ENCODE measurements around the gene FOXP1.

The FOXP1 gene

GRCh38 chr3:71503525-71504249, 79.8 kb downstream of the FOXP1 start:
- no peak for DNase-seq

- DNase-seq: no peak
These were observed 81.4 kb downstream of the FOXP1 start for GRCh38 chr3:71502066-71502625.

- no peak for DNase-seq
These were observed 82.8 kb downstream of the FOXP1 start for GRCh38 chr3:71500696-71501095.

GRCh38 chr3:71499227-71499876, 84.2 kb downstream of the FOXP1 start:
- no peak for DNase-seq

- no peak for DNase-seq
These were observed 85.0 kb downstream of the FOXP1 start for GRCh38 chr3:71498543-71498942.

- DNase-seq: no peak
These were observed 85.5 kb downstream of the FOXP1 start for GRCh38 chr3:71497971-71498444.

GRCh38 chr3:71497367-71497897, 86.1 kb downstream of the FOXP1 start:
- DNase-seq: no peak

GRCh38 chr3:71495708-71496472, 87.6 kb downstream of the FOXP1 start:
- peak; percentile 8 to 42 for DNase-seq

GRCh38 chr3:71494212-71494611, 89.3 kb downstream of the FOXP1 start:
- DNase-seq: no peak

- peak; percentile 57 to 83 for DNase-seq
These were observed 90.4 kb downstream of the FOXP1 start for GRCh38 chr3:71492974-71493771.

GRCh38 chr3:71492566-71492965, 91.0 kb downstream of the FOXP1 start:
- DNase-seq: peak; percentile 73 to 81

- DNase-seq: peak in 1 of 2 donors; percentile 9
These were observed 92.3 kb downstream of the FOXP1 start for GRCh38 chr3:71491154-71491752.

GRCh38 chr3:71490692-71491091, 92.8 kb downstream of the FOXP1 start:
- DNase-seq: no peak

- DNase-seq: peak; percentile 63 to 65
These were observed 94.2 kb downstream of the FOXP1 start for GRCh38 chr3:71489315-71489761.

- peak in 1 of 2 donors; percentile 23 for DNase-seq
These were observed 94.6 kb downstream of the FOXP1 start for GRCh38 chr3:71488882-71489281.

- no peak for DNase-seq
These were observed 95.1 kb downstream of the FOXP1 start for GRCh38 chr3:71488391-71488809.

GRCh38 chr3:71487418-71487817, 96.1 kb downstream of the FOXP1 start:
- DNase-seq: peak in 1 of 2 donors; percentile 38

GRCh38 chr3:71486831-71487230, 96.7 kb downstream of the FOXP1 start:
- DNase-seq: peak; percentile 39 to 42

- no peak for DNase-seq
These were observed 97.6 kb downstream of the FOXP1 start for GRCh38 chr3:71485896-71486295.

GRCh38 chr3:71484452-71484851, 99.1 kb downstream of the FOXP1 start:
- no peak for DNase-seq

- no peak for DNase-seq
These were observed 99.5 kb downstream of the FOXP1 start for GRCh38 chr3:71484047-71484446.

- DNase-seq: no peak
These were observed 100.8 kb downstream of the FOXP1 start for GRCh38 chr3:71482771-71483170.

Data from CD4-positive, alpha-beta T cell treated with Interleukin-1 beta for 1 hour (primary cell).